Measurements from ENCODE around the gene ELL. TPM values are rescaled to one million over a fixed set of nuclear protein-coding genes. Genes with fewer than 3 reads are reported as not detected.

Gene ELL
- total RNA-seq, 1 experiment from 2014 or later: 22.9 TPM

DNA sequence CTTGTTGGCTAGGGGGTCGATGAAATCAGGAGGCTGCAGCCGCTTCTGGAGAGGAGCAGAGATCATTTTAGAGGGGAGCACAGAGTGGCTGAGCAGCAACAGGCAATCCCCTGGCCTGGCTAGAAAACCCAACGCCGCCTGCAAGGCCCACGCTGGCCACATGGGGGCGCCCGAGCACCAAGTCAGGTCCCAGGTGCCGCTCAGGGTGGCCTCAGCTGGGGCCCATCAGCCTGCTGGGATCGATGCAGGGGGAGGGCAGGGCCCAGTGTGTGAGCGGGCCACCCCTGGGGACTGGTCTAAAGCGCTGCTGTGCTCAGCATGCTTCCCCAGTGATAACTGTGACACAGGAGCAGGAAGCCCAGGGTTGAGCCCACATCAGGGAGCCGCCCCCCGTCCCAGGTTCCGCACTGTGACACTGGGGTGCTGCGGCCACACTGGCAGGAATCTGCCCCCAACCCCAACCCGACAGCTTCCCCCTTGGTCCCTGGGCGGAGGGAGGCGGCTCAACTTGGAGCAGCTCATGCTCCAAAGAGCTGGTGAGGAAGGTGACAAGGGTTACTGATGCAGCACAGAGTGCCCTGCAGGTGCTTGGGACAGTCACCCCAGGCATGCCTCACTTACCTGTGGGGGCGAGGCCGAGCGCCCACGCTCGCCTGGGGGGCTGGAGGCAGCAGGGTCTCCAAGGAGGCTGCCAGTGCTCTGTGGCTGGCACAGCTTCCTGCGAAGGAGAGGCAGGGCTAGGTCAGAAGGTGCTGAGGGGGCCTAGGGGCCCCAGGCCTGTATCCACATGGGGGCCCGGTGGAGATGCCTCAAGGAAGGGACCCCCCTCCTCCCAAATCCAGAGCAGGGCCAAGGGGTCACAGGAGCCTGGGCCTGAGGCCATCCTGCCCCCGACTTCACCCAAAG lies 70.7 kb downstream of the ELL start:
- Histone ChIP-seq H3K9ac (ENCODE audit: low read length) (no peak overlapping the region), H3K9me3 (ENCODE audit: control insufficient read depth in 1 of 2, insufficient read depth in 1 of 2, low read depth in 1 of 2, low read length in 2 of 2) (no peaks in the 10 kb centered on the region), H3K27me3 (ENCODE audit: insufficient read depth, low read length) (no peaks in the 10 kb centered on the region), H3K9me2 (ENCODE audit: insufficient read depth) (no peaks in the 10 kb centered on the region), H3K36me3 (ENCODE audit: control insufficient read depth in 1 of 2, insufficient read depth in 2 of 2, low read length in 2 of 2) (peaks cover 0 to 24% of the 10 kb centered on the region in 2 experiments; a peak in 3 of 4 replicates), H4K20me1 (ENCODE audit: insufficient read depth) (no peaks in the 10 kb centered on the region), H3K27ac (ENCODE audit: low read depth, low read length) (no peak overlapping the region; the same call in 1 of the 2 replicates), H3K79me2 (ENCODE audit: insufficient read depth, low read length) (no peaks in the 10 kb centered on the region; the same call in 1 of the 2 replicates), H3K4me1 (ENCODE audit: control insufficient read depth in 1 of 2, insufficient read depth in 2 of 2, low read length in 2 of 2) (peaks cover 3 to 8% of the 10 kb centered on the region in 2 experiments; a peak in 3 of 4 replicates), H3K4me3 (replicated peaks in 1 of 2; ENCODE audit: low read depth in 1 of 2, low read length in 2 of 2) (no peak overlapping the region), H3K4me2 (ENCODE audit: low read length) (no peak overlapping the region), H2AFZ (ENCODE audit: low read depth, low read length, poor library complexity, severe bottlenecking) (no peak overlapping the region)
- intact Hi-C loops (cut with micrococcal nuclease): loop anchor here (5.0 kb wide), 3 partner anchors 226 to 466 kb away; partner anchors contain the start of genes COPE and DDX49
- ChIA-PET POLR2A (no interaction called here), CTCF (interaction anchor here (0.6 to 1.7 kb wide), 7 partner anchors 8 to 468 kb away, joined by 3 to 9 read pairs (median 3); partner anchors contain the start of genes COPE and DDX49), RAD21 (ENCODE audit: low non-redundant PET in 1 of 2, low total read pairs in 2 of 2, uncharacterized antibody in 2 of 2, unreplicated experiment in 2 of 2) (interaction anchor here in 1 of 2 experiments (0.6 kb wide), 1 partner anchor 73 kb away, joined by 5 read pairs; no protein-coding TSS in a partner anchor)
- ATAC-seq (peak; percentile 91), DNase-seq (ENCODE audit: low read depth, low spot score) (no peak)
- TF ChIP-seq RAD21 (IDR thresholded peaks at IDR 0.05; ENCODE audit: low read depth) (peak; percentile 88), EZH2phosphoT487 (IDR thresholded peaks at IDR 0.05; ENCODE audit: borderline replicate concordance) (no peak), CTCF (IDR thresholded peaks at IDR 0.05 in 2 of 3, conservative IDR thresholded peaks at IDR 0.05 in 1 of 3; ENCODE audit: borderline replicate concordance in 1 of 3, insufficient read depth in 1 of 3, low read depth in 2 of 3, low read length in 2 of 3) (peak; percentile 74 to 97 (median 96))
- no TSS peak for BruUV-seq (replicated peaks)
